Stimulated activated CD4-positive, alpha-beta T cell treated with anti-CD3 and anti-CD28 coated beads, TNF-alpha, amount 100 ng/mL, for 4 hours (primary cell): ENCODE measurements around the gene ST8SIA5.
"Not testable (repeated sequence)": the region's sequence is repeated elsewhere in the genome, so short reads cannot be mapped to it uniquely, and the experiment has no call there.

Experiments used
- DNase-seq, 3 experiments: peaks; one replicate each; pipeline ENCODE4 v3.0.0-alpha.2; 2020; ENCODE audit warnings: low read depth in 3 of 3

Gene ST8SIA5, protein sequence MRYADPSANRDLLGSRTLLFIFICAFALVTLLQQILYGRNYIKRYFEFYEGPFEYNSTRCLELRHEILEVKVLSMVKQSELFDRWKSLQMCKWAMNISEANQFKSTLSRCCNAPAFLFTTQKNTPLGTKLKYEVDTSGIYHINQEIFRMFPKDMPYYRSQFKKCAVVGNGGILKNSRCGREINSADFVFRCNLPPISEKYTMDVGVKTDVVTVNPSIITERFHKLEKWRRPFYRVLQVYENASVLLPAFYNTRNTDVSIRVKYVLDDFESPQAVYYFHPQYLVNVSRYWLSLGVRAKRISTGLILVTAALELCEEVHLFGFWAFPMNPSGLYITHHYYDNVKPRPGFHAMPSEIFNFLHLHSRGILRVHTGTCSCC

GRCh38 chr18:46756559-46757201 lies at the start of gene ST8SIA5:
ST8SIA5 (minus strand) TSS chr18:46757053; CDS start chr18:46756508, 545 bp downstream.
- DNase-seq, result no peak

DNA sequence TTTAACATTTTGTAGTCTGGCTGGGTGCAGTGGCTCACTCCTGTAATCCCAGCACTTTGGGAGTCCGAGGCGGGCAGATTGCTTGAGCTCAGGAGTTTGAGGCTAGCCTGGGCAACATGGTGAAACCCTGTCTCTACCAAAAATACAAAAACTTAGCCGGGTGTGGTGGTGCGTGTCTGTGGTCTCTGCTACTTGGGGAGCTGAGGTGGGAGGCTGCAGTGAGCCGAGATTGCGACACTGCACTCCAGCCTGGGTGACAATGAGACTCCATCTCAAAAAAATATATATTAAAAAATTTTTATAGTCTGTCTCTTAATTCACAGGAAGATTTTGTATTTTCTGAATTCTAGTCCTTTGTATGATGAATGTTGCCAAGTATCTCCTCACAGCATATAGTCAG lies 39.1 kb upstream of the ST8SIA5 start:
- not testable (repeated sequence) for DNase-seq

GRCh38 chr18:46794607-46795006 lies 37.8 kb upstream of the ST8SIA5 start:
- no peak for DNase-seq

GRCh38 chr18:46793565-46793964 lies 36.7 kb upstream of the ST8SIA5 start:
- DNase-seq, result no peak

DNA sequence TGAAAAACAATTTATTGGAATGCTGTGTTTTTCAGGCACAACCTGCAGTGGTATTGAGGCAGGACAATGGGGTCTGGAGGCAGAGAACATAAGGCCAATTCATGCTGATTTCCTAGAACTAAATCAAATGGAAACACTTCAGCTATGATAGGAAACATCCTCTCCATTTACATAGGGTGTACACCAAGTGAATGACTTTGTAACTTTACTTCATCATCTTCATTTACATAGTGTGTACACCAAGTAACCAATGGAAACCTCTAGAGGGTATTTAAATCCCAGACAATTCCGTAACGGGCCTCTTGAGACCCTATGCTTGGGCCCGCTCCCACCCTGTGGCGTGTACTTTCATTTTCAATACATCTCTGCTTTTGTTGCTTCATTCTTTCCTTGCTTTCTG lies 32.2 kb upstream of the ST8SIA5 start:
- no peak for DNase-seq

DNA sequence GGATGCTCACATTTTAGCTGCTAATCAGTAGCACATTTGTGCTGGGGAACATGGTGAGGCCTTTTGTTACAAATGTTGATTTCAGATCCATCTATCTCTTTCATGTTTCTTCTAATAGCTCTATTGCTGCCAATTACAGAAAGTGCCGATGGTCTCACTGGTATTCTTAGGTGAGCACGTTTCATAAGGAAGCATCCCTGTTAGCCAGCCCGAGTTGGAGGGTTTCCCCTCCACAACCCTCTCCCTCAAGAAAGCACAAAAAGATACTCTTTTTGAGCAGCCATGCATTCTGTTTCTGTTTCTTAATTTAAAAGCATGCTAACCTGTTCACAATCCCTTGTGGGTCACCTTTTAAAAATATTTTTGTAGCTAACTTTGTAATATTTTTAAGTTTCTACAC lies 30.8 kb upstream of the ST8SIA5 start:
- no peak for DNase-seq

- no peak for DNase-seq
These were observed 15.5 kb upstream of the ST8SIA5 start for GRCh38 chr18:46772357-46772756.

DNA sequence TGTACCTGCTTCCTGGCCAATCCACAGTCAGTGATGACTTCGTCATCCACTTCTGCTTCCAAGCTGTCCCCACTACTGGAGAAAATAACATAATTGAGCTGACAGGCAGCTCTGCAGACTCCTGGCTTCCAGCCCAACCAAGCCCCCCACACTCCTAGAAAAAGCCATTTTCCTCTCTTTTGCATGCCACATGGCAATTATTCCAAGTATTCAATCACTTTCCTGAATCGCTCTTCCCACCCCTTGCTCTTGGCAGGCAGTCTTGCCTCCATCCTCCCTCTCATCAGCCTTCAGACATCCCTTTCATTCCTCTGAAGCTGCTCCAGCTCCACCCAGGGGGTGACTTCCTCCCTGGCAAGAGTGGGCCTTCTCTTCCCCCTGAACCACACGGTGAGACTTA lies 14.3 kb upstream of the ST8SIA5 start:
- DNase-seq, result no peak

- DNase-seq, result no peak
These were observed 13.9 kb upstream of the ST8SIA5 start for GRCh38 chr18:46770708-46771107.

- DNase-seq, result no peak
These were observed 11.5 kb upstream of the ST8SIA5 start for GRCh38 chr18:46768166-46768921.

GRCh38 chr18:46767217-46767616 lies 10.4 kb upstream of the ST8SIA5 start:
- no peak for DNase-seq

DNA sequence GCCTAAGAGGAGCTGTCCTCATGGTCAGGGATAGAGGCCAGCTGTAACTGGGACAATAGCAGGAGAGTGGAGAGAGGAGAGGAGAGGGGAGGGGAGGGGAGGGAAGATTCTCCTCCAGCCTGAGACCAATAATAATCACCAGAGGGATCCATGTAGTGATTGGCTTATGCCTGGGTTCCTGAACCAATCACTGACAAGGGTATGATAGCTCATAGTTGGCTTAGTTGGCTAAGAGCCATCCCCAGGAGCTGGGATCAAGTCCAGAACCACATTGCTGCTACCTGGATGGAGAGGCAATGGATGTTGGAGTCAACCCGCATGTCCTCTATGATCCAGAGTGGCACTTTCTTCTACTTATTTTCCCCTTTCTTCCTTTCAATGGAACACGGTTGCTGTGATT lies 7.7 kb upstream of the ST8SIA5 start:
- DNase-seq, result no peak

DNA sequence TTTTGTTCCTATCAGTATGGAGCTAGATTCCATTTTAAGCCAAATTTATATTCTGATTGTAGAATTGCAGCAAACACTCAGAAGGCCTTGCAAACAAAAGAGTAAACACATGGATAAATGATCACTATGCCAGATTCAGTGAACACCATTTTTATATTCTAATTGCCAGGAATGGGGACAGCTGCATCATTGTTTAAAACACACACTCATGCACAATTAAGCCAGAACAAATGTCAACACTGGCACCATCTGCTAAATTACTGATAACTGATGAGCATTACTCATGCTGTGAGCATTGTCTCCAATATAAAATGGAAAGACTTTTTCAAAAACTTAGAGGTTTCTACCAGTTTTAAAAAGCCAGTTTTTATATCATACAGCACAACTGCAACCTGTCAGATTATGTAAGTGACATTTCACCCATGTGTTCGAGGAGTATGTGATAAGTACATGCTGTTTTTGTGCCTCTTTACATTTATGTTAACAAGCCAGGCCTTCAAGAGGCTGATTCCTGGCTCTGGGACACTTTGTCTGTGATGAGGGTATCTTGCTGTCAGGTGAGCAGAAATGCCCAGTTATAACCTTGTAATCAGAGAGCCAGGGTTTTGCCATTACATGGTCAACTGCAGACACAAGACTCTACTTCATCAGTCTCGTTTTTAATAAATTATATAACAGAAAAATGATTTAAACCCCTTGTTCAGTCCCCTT lies 4.4 kb upstream of the ST8SIA5 start:
- no peak for DNase-seq

- DNase-seq, result no peak
These were observed 3.0 kb upstream of the ST8SIA5 start for GRCh38 chr18:46759890-46760289.

- DNase-seq, result no peak
These were observed 761 bp downstream of the ST8SIA5 start for GRCh38 chr18:46756025-46756558.

DNA sequence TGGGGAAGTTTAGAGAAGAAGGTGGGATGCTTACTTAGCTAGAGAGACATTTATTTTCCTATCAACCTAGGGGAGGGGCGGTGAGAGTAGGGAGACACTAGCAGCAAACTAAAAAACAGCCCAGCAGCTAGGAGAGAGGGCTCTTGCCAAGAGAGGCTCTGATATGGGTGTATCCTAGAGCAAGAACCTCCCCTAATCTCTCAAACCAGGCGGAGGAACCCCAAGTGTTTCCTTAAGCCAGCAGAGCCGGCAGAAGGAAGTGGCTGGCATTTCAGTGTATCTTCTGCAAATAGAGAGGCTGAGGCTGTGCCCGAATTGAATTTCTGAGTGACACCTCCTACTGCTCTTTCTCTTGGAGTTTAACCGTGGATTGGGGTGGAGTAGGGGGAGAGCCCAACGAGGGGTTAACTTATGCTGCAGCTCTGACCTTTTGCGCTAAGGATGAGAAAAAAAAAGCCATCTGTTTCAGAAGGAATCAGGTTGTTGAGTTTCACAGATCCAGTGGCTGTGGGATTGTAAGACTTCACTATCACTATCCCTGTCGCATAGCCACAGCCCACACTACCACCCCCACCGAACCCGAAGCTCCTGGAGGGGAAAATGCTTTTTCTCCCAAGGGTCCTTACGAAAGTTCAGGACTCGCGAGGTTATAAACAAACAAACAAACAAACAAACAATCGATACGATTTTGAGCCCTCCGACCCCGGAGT lies 1.4 kb downstream of the ST8SIA5 start:
- no peak for DNase-seq

- DNase-seq, result no peak
These were observed 2.1 kb downstream of the ST8SIA5 start for GRCh38 chr18:46754661-46755292.

DNA sequence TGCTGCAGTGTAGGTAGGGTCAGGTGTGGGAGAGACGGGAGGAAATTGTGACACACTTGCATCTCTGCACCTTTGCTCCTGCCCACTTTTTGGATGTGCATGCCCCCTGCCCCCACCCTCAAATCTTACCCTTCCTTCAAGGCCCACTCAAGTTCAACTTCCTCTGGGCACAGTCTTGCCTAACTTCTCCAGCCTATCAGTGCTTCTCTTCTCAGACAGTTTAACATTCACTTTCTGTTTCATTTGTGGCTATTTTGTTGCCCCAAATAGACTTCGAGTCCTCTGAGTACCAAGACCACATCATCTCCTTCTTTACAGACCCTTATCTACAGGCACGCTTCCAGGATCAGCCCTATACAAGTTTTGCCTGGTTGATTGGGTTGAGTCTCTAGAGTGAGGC lies 2.7 kb downstream of the ST8SIA5 start:
- no peak for DNase-seq

DNA sequence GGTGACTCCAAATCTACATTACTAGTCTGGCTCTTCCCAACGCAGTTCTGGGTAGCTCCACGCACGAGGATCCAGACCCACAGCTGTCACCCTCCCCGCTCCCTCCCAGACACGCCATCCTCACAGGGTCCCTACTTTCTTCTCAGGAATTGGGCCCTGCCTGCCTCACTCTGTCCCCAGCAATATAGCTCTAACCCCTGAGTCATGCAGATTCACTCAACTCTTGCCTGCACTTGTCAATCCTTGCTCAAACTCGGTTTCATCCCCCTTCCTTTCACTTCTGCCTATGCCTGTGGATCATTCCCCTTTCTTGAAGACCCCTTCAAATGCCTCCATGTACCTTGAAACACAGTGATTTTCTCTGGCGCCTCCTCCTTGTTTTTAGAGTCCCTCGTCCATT lies 5.0 kb downstream of the ST8SIA5 start:
- DNase-seq, result no peak

- DNase-seq, result no peak
These were observed 6.2 kb downstream of the ST8SIA5 start for GRCh38 chr18:46750626-46751025.

- no peak for DNase-seq
These were observed 8.4 kb downstream of the ST8SIA5 start for GRCh38 chr18:46748466-46748865.
